K562 treated with DMSO at 1 percent for 4 hours (cell line): ENCODE results near the gene SLC39A13. TPM values are rescaled to one million over a fixed set of nuclear protein-coding genes. Genes with fewer than 3 reads are reported as not detected.

Experiments
- total RNA-seq: library from RNA; unstranded; fragments of 300-600 nt; gene quantifications from 2 replicates; pipeline ENCODE4 v1.2.3, GENCODE V29; 2022; ENCODE audit not compliant: insufficient read depth

Gene SLC39A13
- 19.1 and 32.3 TPM in 2 replicates for total RNA-seq

DNA sequence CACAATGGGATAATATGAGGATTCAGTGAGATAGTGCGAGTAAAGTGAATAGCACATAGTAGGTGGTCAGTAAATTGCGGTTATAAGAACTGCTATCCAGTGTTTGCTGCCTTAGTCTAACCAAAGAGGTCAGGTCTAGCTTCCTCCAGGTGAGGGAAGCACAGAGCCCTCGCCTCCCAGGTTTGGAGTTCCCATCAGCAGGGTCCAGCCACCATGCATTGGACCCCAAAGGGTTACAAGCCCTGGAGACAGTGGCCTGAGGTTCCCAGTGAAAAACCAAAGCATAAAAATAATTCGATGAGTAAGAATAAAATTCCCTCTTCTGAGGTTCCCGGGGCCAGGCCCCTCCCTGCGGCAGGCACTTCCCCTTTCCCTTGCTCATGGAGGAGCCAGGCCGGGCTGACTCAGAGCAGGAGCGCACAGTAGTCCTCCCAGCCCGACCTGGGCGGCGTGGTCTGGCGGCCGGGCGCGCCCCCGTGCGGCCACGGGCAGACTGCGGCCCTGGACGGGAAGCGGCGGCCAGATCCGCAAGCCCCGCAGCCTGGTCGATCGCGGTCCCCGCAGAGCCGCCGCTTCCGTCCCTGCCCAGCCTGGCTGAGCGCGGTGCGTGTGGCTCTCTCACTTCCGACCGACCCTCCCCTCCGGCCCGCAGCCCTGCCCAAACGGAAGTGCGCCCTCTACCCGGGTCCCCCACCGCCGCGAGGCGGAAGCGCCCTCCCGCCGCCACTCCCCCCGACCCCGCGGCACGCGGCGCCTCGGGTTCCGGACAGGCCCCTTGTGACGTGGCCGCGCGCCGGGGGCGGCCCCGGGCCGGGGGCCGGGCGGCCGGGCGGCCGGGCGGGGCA lies at the start of gene SLC39A13:
Gene SLC39A13 (plus strand): TSS at position 845 of the 845 bp plus-strand sequence. CDS start 1,505 bp downstream, outside the sequence.

DNA sequence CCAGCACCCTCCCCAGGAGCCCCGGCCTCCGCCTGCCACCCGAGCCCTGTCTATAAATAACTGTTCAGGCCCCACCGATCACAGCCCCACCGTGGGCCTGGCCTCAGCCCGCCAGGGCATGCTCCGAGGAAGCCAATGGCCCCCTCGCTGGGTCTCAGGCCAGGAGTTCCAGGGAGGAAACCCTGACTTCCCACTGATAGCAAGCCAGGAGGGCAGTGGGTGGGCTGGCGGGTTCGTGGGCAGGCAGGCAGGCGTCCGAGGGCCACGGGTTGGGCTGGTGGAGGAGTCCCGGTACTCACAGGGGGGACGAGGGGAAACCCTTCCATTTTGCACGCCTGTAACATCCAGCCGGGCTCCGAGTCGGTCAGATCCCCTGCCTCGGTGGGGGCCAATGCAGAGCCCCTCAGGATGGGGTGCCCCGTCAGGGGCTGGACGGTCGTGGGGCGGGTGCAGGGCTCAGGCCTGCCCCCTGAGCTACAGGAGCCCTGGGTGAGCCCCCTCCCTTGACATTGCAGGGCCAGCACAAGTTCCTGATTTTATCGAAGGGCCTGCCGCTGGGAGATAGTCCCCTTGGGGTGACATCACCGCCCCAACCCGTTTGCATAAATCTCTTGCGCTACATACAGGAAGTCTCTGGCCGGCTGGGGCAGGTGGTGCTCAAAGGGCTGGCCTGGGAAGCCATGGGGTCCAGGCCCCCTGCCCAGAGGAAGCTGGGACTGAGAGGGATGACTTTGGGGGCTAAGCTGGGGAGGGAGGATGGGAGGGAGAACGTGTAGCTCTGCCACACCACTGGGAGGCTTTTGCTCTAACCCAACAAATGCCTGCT lies 30.2 kb upstream of the SLC39A13 start, which contains the start of gene SPI1:
Gene SPI1 (minus strand): TSS at position 538 of the 826 bp plus-strand sequence. CDS start 194 bp downstream, at position 344.

DNA sequence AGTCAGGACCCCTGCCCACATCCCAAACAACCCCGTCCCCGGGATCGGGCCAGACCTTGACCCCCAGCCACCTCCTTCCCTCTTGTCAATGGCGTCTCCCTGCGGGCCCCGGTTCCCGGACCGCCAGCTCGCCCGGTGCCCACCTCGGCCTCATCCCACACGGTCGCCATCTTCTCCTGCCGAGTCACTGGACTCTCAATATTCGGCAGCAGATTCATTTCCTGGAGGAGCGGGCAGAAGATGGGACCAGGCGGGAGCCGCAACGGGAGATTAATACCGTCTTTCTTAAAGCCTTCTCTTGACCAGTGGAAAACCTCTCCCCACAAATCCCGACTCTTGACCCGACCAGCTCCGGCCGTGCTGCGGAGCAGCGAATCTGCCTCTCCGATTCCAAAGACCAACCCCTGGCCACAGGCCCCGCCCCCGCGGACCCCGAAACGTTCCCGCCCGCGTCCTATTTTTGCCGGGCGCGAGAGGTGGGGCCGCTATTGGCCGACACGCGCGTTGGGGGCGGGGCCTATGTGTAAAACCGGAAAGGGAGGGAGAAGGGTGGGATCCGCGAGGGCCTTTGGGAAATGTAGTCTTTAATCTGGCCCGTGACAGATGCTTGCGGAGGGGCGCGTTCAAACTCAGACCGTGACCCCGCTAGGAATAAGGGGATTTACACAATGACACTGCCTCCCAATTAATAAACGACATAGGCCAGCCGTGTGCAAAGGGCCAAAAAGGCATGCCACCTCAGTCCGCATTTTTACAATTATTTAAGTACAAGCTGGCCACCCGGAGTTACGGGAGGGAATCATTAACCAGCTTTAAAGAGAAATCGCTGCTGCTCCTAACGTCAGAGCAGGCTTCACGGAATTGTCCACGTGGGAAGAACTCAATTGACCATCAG lies 17.9 kb downstream of the SLC39A13 start, which contains the start of gene PSMC3:
Gene PSMC3 (minus strand): TSS at position 378 of the 895 bp plus-strand sequence. CDS start 160 bp downstream, at position 218.

DNA sequence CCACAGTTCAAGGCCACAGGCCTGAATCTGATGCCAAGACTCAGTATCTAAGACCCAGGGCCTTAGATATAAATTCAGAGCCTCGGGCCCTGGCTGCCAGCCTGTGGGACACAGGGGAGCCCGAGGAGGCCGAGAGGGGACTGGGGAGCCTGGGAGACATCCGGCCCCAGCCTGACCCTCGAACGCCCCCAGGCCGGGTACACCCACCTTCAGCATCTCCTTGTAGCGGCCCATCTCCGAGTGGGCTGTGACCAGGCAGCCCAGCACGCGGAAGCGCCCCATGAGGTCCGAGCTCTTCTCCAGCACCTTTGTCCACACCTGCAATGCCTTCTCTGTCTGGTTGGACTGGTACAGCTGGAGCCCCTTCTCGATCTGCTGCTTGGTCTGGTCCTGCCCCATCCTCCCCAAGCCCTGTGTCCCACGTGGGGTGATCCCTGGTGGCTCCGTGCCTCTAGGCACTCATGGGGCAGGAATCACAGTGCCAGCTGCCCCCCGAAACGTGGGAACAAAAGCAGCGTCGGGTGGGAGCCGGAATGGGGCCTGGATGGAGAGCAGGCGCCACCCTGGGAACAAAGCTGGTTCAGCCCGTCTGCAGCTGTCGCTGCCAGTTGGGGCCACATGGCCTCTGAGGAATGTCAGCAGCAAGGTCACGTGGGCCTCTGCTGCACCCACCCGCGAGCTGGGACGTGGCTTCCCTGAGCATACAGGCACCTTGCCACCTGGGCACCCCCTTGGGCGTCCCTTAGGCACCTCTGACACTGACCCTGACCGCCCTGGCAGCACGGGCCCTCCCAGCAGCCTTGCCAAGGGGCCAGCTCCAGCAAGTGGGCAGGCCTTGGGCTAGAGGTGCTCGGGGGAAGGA lies 40.4 kb downstream of the SLC39A13 start, which contains the start of gene RAPSN:
Gene RAPSN (minus strand): TSS at position 571 of the 862 bp plus-strand sequence. CDS start 172 bp downstream, at position 399.

Other genes starting within 250 kb of the SLC39A13 start
- 65.4 and 97.1 TPM in 2 replicates for gene ARFGAP2, start 231.7 kb upstream of the SLC39A13 start, total RNA-seq
- 5.1 and 7.0 TPM in 2 replicates for gene PACSIN3, start 222.2 kb upstream of the SLC39A13 start, total RNA-seq
- gene DDB2, start 193.6 kb upstream of the SLC39A13 start, total RNA-seq = 12.1 and 15.4 TPM in 2 replicates
- 20.0 and 26.4 TPM in 2 replicates for gene ACP2, start 159.8 kb upstream of the SLC39A13 start, total RNA-seq
- 16.8 and 20.0 TPM in 2 replicates for gene NR1H3, start 150.6 kb upstream of the SLC39A13 start, total RNA-seq
- gene MADD, start 138.5 kb upstream of the SLC39A13 start, total RNA-seq = 43.1 and 57.8 TPM in 2 replicates
- gene MYBPC3, start 55.9 kb upstream of the SLC39A13 start, total RNA-seq = not detected in 2 replicates
- 88.6 and 115 TPM in 2 replicates for gene SPI1, start 30.0 kb upstream of the SLC39A13 start, total RNA-seq
- 226 and 257 TPM in 2 replicates for gene PSMC3, start 17.8 kb downstream of the SLC39A13 start, total RNA-seq
- gene RAPSN, start 40.5 kb downstream of the SLC39A13 start, total RNA-seq = 0.86 TPM in 1 of 2 replicates, not detected in the other
- gene CELF1, start 144.5 kb downstream of the SLC39A13 start, total RNA-seq = 20.6 and 28.5 TPM in 2 replicates
- 91.8 and 92.5 TPM in 2 replicates for gene PTPMT1, start 157.0 kb downstream of the SLC39A13 start, total RNA-seq
- 7.0 and 9.6 TPM in 2 replicates for gene KBTBD4, start 170.4 kb downstream of the SLC39A13 start, total RNA-seq
- 165 and 180 TPM in 2 replicates for gene NDUFS3, start 170.5 kb downstream of the SLC39A13 start, total RNA-seq
- gene FAM180B, start 178.1 kb downstream of the SLC39A13 start, total RNA-seq = not detected in 2 replicates
- not detected in 2 replicates for gene C1QTNF4, start 185.8 kb downstream of the SLC39A13 start, total RNA-seq
- gene MTCH2, start 234.0 kb downstream of the SLC39A13 start, total RNA-seq = 53.8 and 63.5 TPM in 2 replicates